ENCODE results near the gene PLCH1.

The PLCH1 gene

DNA sequence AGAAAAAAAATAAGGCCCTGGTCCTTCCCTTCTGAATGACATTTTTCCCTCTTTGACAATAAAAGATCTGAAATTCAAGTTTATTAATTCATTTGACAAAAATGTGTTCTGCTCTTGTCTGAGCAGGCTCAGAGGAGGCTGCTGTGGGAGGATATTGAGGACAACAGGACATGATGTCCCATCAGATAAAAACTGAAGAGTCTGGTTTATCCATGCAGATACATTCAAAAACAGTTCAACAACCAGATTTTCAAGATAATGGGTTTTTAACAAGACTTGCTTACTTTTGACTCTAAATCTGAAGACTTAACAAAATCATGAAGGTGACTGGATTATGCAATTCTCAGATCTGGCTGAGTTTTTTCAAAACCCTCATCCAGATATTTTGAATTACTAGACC, 414.5 kb downstream of the PLCH1 start:
- Histone ChIP-seq H3K4me1 (ENCODE audit: control insufficient read depth, insufficient read depth, low read length) (no peaks in the 10 kb centered on the region), H3K27ac (ENCODE audit: extremely low read depth, low read depth, low read length) (no peak overlapping the region), H3K4me3 (ENCODE audit: low read depth, low read length) (no peak overlapping the region), H3K36me3 (ENCODE audit: control insufficient read depth in 2 of 2, insufficient read depth in 1 of 2, low read length in 2 of 2) (no peaks in the 10 kb centered on the region), H3K9me3 (ENCODE audit: control insufficient read depth, insufficient read depth, low read depth, low read length) (no peaks in the 10 kb centered on the region)
- ChIA-PET POLR2A (no interaction called here), CTCF (no interaction called here)
- no peak for TF ChIP-seq ZNF274 (IDR thresholded peaks at IDR 0.05; ENCODE audit: low read length)
- no peak for TF ChIP-seq ZNF274 (tag by site-specific recombination; IDR thresholded peaks at IDR 0.05; ENCODE audit: borderline replicate concordance)
- TF ChIP-seq ZNF2 (tag by site-specific recombination; IDR thresholded peaks at IDR 0.05), result no peak
- TF ChIP-seq HOXD13 (CRISPR knock-in tag; IDR thresholded peaks at IDR 0.05; ENCODE audit: borderline replicate concordance), result no peak
- no peak for TF ChIP-seq SP3 (tag by site-specific recombination; IDR thresholded peaks at IDR 0.05)

DNA sequence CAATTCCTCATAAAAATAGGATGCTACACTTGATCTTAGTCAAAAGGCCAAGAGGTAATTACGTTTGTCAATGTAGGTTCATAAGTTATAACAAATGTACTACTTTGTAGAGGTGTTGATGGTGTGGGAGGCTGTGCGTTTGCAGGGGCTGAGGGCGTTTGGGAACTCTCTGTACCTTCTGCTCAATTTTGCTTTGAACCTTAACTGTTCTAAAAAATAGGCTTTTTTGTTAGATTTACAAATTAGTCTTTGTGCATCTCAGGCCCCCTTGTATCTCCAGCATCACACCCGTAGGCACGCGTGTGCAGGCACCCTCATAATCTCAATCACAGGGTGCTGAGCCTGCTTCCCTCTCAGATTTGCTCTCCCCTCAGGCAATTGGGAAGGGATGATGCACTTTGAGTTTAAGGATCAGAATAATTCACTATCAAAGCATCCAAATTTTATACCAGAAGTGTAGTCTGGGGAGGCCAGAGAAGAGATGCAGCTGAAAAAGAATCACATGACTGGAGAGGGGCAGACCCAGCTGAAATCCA, 415.3 kb downstream of the PLCH1 start:
- TF ChIP-seq ZNF585B (tag by site-specific recombination; IDR thresholded peaks at IDR 0.05) (no peak), GFI1B (tag by site-specific recombination; IDR thresholded peaks at IDR 0.05) (no peak), ZNF10 (tag by site-specific recombination; IDR thresholded peaks at IDR 0.05) (no peak), ZFP41 (tag by site-specific recombination; IDR thresholded peaks at IDR 0.05; ENCODE audit: borderline replicate concordance) (no peak), ZSCAN23 (tag by site-specific recombination; IDR thresholded peaks at IDR 0.05) (no peak), ZNF658 (tag by site-specific recombination; IDR thresholded peaks at IDR 0.05) (no peak), ZNF785 (tag by site-specific recombination; IDR thresholded peaks at IDR 0.05) (no peak), ZBTB21 (tag by site-specific recombination; IDR thresholded peaks at IDR 0.05) (no peak), KLF9 (tag by site-specific recombination; IDR thresholded peaks at IDR 0.05; ENCODE audit: low read depth) (no peak), ZNF610 (tag by site-specific recombination; IDR thresholded peaks at IDR 0.05; ENCODE audit: borderline replicate concordance) (no peak)
- TF ChIP-seq, protein P1, sequence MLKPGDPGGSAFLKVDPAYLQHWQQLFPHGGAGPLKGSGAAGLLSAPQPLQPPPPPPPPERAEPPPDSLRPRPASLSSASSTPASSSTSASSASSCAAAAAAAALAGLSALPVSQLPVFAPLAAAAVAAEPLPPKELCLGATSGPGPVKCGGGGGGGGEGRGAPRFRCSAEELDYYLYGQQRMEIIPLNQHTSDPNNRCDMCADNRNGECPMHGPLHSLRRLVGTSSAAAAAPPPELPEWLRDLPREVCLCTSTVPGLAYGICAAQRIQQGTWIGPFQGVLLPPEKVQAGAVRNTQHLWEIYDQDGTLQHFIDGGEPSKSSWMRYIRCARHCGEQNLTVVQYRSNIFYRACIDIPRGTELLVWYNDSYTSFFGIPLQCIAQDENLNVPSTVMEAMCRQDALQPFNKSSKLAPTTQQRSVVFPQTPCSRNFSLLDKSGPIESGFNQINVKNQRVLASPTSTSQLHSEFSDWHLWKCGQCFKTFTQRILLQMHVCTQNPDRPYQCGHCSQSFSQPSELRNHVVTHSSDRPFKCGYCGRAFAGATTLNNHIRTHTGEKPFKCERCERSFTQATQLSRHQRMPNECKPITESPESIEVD (tag by site-specific recombination; IDR thresholded peaks at IDR 0.05), result no peak
- ChIA-PET POLR2A (no interaction called here), CTCF (interaction anchor here (0.7 kb wide), 1 partner anchor 425 kb away, joined by 3 read pairs; no protein-coding TSS in a partner anchor)
- no peaks in the 10 kb centered on the region for H3K9me3 ChIP-seq (ENCODE audit: control insufficient read depth, insufficient read depth, low read depth, low read length)
- no peak overlapping the region for H3K4me3 ChIP-seq (ENCODE audit: low read depth, low read length)
- no peaks in the 10 kb centered on the region for H3K36me3 ChIP-seq (ENCODE audit: control insufficient read depth in 2 of 2, insufficient read depth in 1 of 2, low read length in 2 of 2)
- H3K27ac ChIP-seq (ENCODE audit: extremely low read depth, low read depth, low read length), result no peak overlapping the region
- H3K4me1 ChIP-seq (ENCODE audit: control insufficient read depth, insufficient read depth, low read length), result no peaks in the 10 kb centered on the region

DNA sequence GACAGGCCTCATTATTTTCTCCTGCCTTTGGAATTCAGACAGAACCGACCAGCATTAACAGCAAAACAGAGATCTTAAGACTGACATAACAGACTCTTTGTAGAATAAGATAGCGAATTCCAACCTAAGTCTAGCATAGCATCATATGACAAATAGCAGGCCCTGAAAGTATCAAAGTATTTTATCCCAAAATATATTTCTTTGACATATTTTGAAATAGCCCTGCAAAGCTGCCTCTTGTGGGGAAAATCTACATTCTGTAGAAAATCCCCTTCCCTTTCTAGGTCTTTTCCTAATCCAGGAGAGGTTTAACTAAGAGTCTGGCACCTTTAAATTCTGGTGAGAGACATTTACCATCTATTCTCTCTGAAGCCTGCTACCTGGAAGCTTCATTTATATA, 417.0 kb downstream of the PLCH1 start:
- no peaks in the 10 kb centered on the region for H3K4me1 ChIP-seq (ENCODE audit: control insufficient read depth, insufficient read depth, low read length)
- H3K9me3 ChIP-seq (ENCODE audit: control insufficient read depth, insufficient read depth, low read depth, low read length), result no peaks in the 10 kb centered on the region
- POLR2A ChIA-PET, result no interaction called here
- no peak overlapping the region for H3K4me3 ChIP-seq (ENCODE audit: low read depth, low read length)
- no peaks in the 10 kb centered on the region for H3K36me3 ChIP-seq (ENCODE audit: control insufficient read depth in 2 of 2, insufficient read depth in 1 of 2, low read length in 2 of 2)
- CTCF ChIA-PET, result no interaction called here
- TF ChIP-seq, protein P2, sequence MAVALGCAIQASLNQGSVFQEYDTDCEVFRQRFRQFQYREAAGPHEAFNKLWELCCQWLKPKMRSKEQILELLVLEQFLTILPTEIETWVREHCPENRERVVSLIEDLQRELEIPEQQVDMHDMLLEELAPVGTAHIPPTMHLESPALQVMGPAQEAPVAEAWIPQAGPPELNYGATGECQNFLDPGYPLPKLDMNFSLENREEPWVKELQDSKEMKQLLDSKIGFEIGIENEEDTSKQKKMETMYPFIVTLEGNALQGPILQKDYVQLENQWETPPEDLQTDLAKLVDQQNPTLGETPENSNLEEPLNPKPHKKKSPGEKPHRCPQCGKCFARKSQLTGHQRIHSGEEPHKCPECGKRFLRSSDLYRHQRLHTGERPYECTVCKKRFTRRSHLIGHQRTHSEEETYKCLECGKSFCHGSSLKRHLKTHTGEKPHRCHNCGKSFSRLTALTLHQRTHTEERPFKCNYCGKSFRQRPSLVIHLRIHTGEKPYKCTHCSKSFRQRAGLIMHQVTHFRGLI (tag by site-specific recombination; IDR thresholded peaks at IDR 0.05), result no peak
- TF ChIP-seq, protein P3, sequence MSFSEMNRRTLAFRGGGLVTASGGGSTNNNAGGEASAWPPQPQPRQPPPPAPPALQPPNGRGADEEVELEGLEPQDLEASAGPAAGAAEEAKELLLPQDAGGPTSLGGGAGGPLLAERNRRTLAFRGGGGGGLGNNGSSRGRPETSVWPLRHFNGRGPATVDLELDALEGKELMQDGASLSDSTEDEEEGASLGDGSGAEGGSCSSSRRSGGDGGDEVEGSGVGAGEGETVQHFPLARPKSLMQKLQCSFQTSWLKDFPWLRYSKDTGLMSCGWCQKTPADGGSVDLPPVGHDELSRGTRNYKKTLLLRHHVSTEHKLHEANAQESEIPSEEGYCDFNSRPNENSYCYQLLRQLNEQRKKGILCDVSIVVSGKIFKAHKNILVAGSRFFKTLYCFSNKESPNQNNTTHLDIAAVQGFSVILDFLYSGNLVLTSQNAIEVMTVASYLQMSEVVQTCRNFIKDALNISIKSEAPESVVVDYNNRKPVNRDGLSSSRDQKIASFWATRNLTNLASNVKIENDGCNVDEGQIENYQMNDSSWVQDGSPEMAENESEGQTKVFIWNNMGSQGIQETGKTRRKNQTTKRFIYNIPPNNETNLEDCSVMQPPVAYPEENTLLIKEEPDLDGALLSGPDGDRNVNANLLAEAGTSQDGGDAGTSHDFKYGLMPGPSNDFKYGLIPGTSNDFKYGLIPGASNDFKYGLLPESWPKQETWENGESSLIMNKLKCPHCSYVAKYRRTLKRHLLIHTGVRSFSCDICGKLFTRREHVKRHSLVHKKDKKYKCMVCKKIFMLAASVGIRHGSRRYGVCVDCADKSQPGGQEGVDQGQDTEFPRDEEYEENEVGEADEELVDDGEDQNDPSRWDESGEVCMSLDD (tag by site-specific recombination; IDR thresholded peaks at IDR 0.05), result no peak
- no peak for TF ChIP-seq ZNF654 (tag by site-specific recombination; IDR thresholded peaks at IDR 0.05; ENCODE audit: low read depth)
- no peak for TF ChIP-seq ZNF501 (tag by site-specific recombination; IDR thresholded peaks at IDR 0.05)
- TF ChIP-seq ZBTB17 (tag by site-specific recombination; IDR thresholded peaks at IDR 0.05), result no peak
- TF ChIP-seq ZNF335 (tag by site-specific recombination; conservative IDR thresholded peaks at IDR 0.05), result no peak
- TF ChIP-seq GFI1B (tag by site-specific recombination; IDR thresholded peaks at IDR 0.05), result no peak
- no peak for TF ChIP-seq ZBTB8A (tag by site-specific recombination; IDR thresholded peaks at IDR 0.05)
- no peak for TF ChIP-seq ZNF366 (tag by site-specific recombination; conservative IDR thresholded peaks at IDR 0.05)
- TF ChIP-seq, protein P4, sequence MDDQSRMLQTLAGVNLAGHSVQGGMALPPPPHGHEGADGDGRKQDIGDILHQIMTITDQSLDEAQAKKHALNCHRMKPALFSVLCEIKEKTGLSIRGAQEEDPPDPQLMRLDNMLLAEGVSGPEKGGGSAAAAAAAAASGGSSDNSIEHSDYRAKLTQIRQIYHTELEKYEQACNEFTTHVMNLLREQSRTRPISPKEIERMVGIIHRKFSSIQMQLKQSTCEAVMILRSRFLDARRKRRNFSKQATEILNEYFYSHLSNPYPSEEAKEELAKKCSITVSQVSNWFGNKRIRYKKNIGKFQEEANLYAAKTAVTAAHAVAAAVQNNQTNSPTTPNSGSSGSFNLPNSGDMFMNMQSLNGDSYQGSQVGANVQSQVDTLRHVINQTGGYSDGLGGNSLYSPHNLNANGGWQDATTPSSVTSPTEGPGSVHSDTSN (CRISPR knock-in tag; IDR thresholded peaks at IDR 0.05), result no peak
- no peak for TF ChIP-seq BCL11B (tag by site-specific recombination; IDR thresholded peaks at IDR 0.05; ENCODE audit: low read depth)
- no peak overlapping the region for H3K27ac ChIP-seq (ENCODE audit: extremely low read depth, low read depth, low read length)
